ENCODE results near the gene SCYGR3.

Gene SCYGR3, protein sequence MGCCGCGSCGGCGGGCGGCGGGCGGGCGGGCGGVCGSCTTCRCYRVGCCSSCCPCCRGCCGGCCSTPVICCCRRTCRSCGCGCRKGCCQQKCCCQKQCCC

DNA sequence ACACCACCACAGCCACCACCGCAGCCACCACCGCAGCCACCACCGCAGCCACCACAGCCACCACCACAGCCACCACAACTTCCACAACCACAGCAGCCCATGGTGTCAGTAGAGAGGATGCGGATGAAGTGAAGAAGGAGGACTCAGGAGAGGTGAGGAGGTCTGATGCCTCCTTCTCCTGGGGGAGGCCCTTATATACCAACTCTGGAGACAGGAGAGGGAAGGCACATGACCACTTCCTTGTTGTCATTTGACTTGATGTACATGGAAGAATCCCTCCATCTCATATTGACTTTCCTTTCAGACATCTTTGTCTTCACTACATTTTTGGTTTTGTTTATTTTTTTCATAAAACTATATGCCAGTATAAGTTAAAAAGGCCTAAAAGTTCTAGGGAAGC lies at the start of gene SCYGR3:
SCYGR3 (minus strand) TSS at position 101 of the 400 bp plus-strand sequence; CDS start at position 101, 0 bp downstream.
- no peak for DNase-seq (ENCODE audit: low read depth in 3 of 3)

DNA sequence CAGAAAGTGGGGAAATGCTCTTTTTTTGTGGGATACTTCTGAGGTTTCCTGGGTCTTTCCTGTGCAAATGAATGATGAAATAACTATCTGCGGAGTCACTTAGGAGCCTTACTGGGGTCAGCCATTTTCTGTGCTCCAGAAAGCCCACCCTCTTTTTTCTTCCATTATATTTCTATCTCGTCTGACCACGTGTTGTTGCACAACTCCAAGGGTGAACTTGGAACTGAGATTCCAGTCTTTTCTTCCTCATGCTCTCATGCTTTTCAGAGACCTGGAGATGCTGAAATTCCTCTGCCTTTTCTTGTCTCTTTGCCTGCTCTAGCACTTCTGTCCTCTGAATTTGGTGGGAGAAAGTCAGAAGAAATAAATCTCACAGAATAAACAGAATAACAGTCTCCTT lies 47.2 kb upstream of the SCYGR3 start:
- no peak for DNase-seq (ENCODE audit: low read depth in 3 of 3)

DNA sequence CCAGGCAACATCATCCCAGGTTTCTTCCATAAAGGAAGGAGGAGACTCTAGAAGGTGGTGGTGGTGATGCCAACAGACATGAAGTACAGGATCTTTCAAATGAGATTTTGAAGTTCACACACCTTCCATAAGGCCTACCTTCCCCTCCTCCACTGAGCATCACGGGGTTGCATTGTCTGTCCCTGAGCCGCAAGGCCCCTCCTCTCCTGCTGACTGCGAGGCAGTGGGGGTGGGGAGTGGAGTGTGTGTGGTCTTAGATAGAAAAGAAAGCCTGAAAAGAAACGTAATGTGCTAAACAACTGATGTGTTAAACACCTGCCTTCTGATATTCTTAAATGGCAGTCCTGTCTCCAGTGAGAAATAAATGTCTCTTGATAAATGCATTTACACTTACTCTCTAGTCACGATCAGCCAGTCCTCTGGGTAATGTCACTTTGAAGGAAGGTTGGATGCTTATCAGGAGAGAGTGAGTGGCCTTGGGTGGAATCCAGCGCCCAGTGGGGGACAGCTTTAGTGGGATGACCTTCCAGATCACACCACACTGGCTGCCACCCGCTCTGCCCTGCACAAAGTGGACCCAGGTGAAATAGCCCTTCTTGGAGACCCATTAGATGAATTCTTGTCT lies 46.5 kb upstream of the SCYGR3 start:
- DNase-seq (ENCODE audit: low read depth in 3 of 3): no peak

DNA sequence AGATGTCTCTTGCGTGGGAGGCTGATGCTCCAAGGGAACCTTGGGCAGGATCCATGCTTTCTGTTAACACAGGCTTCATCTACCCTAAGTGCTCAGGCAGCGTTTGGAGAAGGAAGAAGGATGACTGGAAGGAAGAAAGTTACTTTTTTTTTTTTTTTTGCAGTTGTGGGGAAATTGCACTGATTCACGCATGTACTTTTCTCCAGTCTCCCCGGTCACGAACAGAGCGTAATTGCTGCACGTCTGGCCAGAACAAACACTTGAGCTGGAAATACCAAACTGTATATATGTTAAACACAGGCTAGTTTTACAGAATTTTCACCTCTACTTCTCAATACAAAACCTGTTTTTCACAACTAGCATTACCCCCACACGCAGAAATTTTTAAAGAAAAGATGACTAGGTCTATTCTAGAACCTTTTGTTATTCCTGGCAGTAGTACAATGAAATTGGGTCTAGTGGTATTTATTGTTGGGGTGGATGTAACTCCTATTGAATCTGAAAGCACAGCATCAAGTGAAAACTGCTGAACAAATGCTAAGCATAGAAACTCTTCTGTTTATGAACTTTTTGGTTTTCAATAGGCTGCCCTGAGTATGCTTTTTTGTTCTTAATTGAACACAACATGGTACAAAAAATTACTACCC lies 42.7 kb upstream of the SCYGR3 start:
- DNase-seq (ENCODE audit: low read depth in 3 of 3): no peak

DNA sequence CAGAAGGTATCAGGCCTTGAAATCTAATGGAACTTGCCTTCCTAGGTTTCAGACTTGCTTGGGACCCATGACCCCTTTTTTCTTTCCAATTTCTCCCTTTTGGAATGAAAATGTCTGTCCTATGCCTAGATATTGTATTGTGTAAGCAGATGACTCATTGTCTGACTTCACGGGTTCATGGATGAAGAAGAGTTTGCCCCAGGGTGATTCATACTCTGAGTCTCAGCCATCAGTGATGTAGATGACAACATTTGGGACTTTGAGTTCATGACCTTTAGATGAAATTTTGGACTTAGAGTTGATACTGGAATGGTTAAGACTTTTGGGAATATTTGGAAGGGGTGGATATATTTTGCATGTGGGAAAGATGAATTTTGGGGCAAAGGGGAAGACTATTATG lies 40.8 kb upstream of the SCYGR3 start:
- DNase-seq (ENCODE audit: low read depth in 3 of 3): no peak

DNA sequence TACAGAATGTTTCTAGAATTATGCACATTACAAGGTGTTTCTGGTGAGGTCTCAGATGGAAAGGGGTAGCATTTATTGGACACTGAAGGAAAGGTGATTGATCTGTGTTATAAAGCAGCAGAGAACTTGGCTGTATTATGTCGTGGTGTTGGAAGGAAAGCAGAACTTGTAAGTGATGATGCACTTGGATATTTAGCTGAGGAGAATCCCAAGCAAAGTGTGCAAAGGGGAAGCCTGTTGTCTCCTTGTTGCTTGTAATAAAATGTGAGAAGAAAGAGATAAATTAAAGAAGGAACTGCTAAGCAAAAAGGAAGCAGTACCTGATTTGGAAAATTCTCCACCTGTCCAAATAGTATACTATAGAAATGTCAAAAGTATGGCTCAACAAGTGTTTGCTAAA lies 39.8 kb upstream of the SCYGR3 start:
- DNase-seq (ENCODE audit: low read depth in 3 of 3): no peak

DNA sequence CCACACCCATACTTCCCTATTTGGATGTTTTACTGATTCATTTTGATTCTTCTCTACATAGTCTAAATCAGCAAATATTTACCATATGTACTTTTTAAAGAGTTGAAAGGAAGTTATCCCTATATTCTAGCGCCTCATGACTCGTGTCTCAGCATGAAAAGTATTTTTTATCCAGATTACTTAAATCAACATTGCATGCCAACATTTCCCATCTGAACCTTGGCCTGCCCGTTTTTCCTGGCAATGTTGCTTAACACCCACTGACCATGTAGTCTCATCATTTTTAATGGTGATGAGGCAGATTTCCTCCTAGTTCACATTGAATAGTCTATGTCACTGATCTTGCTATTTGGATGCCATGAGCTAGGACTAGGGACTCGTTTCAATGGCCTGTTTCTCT lies 38.8 kb upstream of the SCYGR3 start:
- no peak for DNase-seq (ENCODE audit: low read depth in 3 of 3)

DNA sequence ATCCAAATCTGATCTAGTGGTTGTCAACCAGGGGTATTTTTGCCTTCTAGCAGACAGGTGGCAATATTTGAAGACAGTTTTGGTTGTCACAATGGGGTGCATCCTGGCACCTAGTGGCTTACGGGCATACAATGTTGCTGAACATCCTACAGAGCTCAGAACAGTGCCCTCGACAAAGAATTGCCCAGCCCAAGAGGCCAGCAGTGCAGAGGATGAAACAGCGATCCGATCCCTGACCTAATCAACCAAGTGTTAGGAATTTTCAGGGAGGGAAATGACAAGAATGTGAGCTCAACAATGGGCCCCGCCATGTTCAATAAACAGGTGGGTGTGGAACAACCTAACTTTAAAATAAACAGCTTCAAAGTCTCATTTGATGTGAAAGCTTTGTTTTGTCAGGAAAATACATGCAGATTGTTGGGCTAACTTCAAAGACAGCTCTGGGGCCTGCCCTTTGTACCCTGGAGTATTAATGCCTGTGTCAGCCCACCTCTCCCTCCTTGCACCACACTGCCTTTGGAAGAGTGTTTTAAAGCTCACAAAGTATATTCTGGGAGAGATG lies 29.4 kb upstream of the SCYGR3 start:
- DNase-seq (ENCODE audit: low read depth in 3 of 3): no peak

DNA sequence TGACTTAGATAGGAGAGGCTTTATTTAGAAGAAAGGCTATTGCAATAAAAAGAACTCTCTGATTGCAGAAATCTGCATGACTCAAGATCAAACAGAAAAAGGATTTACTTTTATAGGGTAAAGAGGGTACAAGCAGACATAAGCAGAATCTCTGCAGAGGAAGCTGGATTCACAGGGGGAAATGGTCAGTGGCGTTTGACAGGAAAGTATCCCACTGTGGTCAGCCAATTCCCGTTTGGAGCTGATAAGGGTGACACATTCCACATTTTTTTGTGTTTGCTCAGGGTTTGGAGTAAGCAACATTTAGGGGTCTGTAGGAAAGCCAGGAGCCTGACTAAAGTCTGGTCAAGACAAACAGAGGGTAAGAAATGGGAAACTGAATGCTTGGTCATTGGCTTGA lies 28.0 kb upstream of the SCYGR3 start:
- no peak for DNase-seq (ENCODE audit: low read depth in 3 of 3)

DNA sequence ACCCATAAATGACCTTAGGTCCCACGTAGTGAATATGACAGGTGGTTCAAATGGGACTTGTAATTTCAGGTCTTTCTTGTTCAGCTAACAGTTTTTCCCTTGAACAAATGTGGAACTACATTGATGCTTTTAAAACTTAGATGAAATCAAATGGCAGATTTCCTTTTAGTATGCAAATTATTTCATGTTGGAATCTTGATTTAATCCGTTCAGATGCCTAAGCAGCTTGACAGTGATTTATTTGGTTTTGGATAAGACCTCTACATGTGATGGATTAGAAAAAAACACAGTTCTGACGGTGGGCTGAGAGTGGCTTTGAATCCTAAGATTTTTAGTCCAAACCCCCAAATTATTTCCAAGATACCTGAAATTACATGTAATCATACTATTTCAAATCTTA lies 19.6 kb upstream of the SCYGR3 start:
- DNase-seq (ENCODE audit: low read depth in 3 of 3): no peak

DNA sequence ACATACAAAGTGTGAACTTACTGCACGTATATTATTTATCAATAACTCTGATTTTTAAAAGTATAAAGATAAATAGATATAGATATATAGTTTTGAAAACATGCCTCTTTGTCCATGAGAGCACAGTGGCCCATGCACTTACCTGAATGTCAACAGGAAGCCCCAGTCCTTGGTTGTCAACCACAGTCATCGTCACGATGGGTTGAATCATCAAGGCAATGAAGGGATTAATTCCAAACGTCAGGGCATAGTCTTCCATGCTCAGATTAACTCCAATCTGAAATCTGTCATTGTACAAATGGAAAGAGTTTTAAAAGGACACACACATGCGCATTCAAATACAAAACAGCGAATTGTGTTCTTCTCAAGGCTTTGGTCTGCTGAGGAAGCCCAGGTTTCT lies 18.2 kb upstream of the SCYGR3 start:
- DNase-seq (ENCODE audit: low read depth in 3 of 3): no peak

DNA sequence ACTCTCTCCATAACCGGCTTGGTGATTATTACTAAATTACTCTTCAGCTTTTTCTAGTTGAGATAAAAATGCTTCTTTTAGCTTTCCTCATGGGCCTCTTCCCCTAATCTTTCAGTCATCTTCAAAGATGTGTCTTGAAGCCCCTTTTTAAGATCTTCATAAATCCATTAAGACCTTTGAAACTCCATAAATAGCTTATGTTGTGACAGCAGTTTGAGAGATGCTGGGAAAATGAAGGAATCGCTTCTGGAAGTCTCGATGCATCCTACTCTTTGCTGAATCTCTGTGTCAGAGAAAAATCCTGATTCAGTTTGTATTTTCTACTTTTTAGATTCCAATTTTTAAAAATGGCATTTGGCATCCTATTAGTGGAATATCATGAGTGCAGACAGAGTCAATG lies 15.7 kb upstream of the SCYGR3 start:
- no peak for DNase-seq (ENCODE audit: low read depth in 3 of 3)

DNA sequence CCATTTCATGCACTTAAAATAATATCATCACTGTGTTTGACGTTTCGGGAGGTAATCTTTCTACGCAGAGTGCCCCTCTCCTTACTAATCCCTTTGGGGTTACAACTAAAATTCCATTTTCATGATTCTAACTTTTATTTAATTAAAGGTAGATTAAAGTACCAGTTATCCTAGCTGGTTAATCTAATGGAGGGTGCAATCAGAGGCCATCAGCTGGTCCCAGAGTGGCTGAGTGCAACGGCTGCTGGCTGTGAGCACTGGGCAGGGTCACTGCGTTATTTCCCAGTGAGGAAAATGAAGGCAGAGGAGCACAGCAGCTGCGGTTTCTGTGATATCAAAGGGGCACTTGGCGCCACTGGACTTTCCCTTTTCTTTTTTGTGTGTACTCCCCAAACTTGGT lies 14.8 kb upstream of the SCYGR3 start:
- DNase-seq (ENCODE audit: low read depth in 3 of 3): no peak

DNA sequence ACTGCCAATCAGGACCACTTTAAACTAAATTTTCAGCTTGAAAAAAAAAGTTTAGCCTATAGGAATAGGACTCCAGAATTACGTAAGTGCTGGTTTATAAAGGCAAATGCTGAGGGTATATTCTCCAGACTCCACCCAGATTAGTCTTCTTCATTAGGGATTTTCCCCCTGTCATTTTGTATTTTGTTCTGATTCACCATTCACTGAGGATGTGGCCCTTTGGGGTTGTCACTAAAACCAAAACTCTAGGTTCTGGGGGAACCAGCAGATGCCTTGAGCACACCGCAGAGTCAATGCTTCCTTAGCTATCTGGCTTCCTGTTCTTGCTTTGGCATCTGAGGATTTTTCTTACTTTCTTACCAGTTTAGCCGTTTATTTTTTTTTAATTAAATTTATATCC lies 13.1 kb upstream of the SCYGR3 start:
- no peak for DNase-seq (ENCODE audit: low read depth in 3 of 3)

DNA sequence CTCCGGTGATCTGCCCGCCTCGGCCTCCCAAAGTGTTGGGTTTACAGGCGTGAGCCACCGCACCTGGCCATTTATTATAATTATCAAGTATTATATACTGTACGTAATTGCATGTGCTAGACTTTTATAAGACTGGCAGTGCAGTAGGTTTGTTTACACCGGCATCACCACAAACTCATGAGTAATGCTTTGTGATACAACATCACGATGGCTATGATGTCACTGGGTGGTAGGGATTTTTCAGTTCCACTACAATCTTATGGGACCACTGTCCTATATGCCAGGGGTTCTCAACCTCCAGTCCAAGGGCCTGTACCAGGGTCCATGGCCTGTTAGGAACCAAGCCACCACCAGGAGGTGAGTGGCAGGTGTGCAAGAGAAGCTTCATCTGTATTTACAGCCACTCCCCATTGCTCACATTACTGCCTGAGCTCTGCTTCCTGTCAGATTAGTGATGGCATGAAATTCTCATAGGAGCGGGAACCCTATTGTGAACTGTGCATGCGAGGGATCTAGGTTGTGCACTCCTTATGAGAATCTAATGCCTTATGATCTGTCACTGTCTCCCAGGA lies 12.0 kb upstream of the SCYGR3 start:
- DNase-seq (ENCODE audit: low read depth in 3 of 3): no peak

DNA sequence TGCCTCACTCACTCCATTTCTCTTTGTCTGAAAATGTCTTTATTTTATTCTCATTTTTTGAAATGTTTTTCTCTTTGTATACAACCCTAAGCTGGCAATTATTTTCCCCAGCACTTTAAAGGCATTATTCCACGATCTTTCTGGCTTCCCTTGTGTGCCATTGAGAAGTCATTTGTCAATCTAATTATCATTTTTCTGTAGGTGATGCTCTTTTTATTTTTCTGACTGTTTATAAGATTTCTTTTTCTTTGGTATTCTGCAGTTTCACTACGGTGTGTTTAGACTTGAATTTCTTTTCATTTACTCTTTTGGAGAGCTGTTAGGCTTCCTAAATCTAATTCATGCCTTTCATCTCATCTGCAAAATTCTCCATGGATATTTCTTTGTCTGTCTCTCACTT lies 10.8 kb upstream of the SCYGR3 start:
- no peak for DNase-seq (ENCODE audit: low read depth in 3 of 3)

DNA sequence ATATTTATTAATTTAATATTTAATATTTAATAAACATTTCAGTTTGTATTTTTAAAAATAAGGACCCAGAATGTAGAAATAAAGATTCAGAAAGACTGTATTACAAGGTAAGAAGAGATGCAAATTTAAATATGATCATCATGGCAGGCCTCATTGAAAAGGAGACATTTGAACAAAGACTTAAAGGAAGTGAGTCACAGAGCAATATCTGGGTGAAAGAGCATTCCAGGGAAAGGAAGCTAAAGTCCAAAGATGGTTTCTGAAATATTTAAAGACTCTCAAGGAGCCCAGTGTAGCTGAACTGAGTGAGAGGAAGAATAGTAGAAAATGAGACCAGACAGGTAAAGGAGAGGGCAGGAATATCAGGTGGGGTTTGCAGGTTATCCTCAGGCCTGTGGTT lies 8.6 kb upstream of the SCYGR3 start:
- no peak for DNase-seq (ENCODE audit: low read depth in 3 of 3)

DNA sequence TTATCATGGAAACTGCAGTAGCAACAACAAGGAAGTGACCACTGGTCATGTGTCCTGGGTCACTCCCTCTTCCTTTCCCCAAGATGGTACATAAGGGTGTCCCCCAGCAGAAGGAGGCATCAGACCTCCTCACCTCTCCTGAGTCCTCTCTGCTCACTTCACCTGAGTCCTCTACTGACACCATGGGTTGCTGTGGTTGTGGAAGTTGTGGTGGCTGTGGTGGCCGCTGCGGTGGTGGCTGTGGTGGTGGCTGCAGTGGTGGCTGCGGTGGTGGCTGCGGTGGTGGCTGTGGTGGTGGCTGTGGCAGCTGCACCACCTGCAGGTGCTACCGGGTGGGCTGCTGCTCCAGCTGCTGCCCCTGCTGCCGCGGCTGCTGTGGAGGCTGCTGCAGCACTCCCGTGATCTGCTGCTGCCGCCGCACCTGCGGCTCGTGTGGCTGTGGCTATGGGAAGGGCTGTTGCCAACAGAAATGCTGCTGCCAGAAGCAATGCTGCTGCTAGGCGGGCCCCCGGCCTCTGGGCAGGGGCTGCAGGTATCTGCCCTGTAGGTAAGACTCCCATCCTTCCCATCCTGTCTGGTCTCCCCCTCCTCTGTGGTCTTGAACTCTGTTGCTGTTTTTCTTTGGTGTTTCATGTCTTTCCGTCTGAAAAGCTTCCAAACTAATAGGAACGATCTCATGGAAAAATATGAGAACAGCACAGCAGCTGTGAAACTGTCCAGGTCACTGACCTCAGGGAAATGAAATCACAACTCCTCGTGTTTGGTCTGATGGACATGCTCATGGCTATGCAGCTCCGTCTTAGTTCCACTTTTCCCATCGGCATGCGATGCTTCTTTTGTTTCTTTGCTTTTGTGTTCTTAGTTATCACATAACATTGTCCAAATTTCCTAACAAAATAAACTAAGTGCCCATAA lies 2.9 kb upstream of the SCYGR3 start, which contains the start of gene SCYGR4:
SCYGR4 (plus strand) TSS at position 183 of the 915 bp plus-strand sequence; CDS start at position 183, 0 bp downstream.
- DNase-seq (ENCODE audit: low read depth in 3 of 3): no peak

DNA sequence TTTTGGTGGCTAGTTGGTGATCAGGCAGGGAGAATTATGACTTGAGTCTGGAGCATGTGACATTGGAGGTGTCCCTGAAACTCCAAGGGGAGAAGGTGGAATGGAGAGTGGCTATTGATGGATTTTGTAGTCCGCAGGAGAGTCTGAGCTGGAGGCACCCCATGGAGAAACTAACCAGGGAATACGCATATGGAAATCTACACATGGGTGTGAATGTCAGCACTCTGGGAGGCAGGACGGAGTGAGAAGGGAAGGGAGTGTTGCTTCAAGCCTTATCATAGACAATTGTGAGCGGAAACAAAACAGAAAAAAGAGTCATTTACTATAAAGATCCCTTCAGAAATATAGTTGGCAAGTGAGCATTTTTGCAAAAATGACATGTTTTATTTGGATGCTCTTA lies 2.0 kb upstream of the SCYGR3 start:
- no peak for DNase-seq (ENCODE audit: low read depth in 3 of 3)

DNA sequence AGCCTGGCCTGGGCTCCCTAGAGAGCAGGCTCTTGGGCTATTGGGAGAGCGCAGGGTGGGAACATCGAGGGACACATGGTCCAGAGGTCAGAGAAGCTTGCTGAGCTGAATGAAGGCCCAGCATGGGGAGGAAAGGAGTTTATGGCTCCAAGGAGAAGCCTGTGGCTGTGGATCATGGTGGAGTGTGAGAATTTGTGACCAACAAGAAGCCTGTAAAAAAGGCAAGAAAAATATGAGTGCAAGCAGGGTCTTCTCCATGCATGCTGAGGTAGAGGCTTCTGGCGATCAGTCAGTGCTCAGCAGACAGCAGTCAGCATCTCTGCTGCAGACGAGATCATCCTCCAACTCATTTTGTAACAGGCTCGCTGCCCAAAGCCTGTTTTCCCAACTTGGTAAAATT lies 1.3 kb upstream of the SCYGR3 start:
- DNase-seq (ENCODE audit: low read depth in 3 of 3): no peak

DNA sequence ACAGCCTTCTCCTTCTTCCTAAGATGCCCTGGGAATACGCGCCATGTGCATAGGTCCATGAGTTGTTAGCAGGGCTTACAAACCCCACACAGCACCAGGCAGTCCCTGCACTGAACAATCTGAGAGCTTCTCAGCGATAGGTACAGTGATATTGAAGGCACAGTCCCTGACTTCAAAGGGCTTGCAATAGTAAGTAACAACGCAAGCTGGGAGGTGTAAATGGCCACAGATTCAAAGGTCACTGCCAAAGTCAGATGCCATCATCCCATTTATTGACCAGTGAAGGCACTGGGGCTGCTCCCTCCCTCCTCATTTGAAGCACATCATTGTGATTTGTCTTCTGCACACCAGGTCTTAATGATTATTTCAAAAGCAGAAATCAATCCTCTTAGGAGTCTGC lies 541 bp upstream of the SCYGR3 start:
- no peak for DNase-seq (ENCODE audit: low read depth in 3 of 3)

DNA sequence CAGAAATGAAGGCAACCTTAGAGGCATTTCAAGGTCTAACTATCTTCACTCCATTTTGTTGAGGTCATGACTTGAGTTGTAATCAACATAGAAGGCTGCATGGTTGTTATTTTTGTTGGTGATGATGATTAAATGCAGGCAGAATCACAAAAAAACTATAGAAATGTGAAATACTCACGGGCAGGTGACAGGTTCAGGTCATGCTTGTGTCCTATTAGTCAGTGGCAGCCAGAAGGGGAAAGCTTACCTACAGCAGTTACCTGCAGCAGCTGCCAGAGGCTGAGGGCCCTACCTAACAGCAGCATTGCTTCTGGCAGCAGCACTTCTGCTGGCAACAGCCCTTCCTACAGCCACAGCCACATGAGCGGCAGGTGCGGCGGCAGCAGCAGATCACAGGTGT lies 394 bp downstream of the SCYGR3 start:
- DNase-seq (ENCODE audit: low read depth in 3 of 3): no peak
